Measurements from ENCODE around the gene RIPPLY3.
A peak's percentile ranks its signal among the peaks of the same experiment; 100 is the strongest.

RIPPLY3 gene

GRCh38 chr21:36966066-36966820 is 40.3 kb upstream of the RIPPLY3 start, which contains the start of gene HLCS:
Gene HLCS (minus strand): TSS chr21:36966669. CDS start chr21:36966638, 31 bp downstream.
- Histone ChIP-seq H2BK5ac (ENCODE audit: low read length) (no peak within 1 kb of the TSS), H3K36me3 (replicated peaks in 1 of 2; ENCODE audit: control insufficient read depth in 2 of 2, insufficient read depth in 2 of 2, low read length in 2 of 2) (peaks cover 0 to 9% of the 10 kb centered on the region in 2 donors), H3K4me2 (ENCODE audit: insufficient read depth, low read length, poor library complexity, severe bottlenecking) (peak within 1 kb of the TSS; percentile 66), H3K23ac (ENCODE audit: low read depth, low read length, poor library complexity) (peak within 1 kb of the TSS; percentile 97), H3K9me3 (replicated peaks in 1 of 2; ENCODE audit: control insufficient read depth in 2 of 2, insufficient read depth in 1 of 2, low read depth in 1 of 2, low read length in 2 of 2) (peaks cover 0 to 2% of the 10 kb centered on the region in 2 donors), H3K27ac (replicated peaks; ENCODE audit: low read length) (peak within 1 kb of the TSS; percentile 67), H2BK15ac (ENCODE audit: low read length) (no peak within 1 kb of the TSS), H3K18ac (ENCODE audit: low read length) (peak within 1 kb of the TSS; percentile 96), H3K9ac (ENCODE audit: low read depth, low read length, poor library complexity) (peak within 1 kb of the TSS; percentile 91), H3K4ac (ENCODE audit: low read length) (no peak within 1 kb of the TSS), H3K14ac (ENCODE audit: low read length) (no peak within 1 kb of the TSS), H2BK120ac (ENCODE audit: low read depth, low read length) (no peak within 1 kb of the TSS), H2AK5ac (ENCODE audit: low read depth, low read length) (peak within 1 kb of the TSS; percentile 75), H4K8ac (ENCODE audit: low read depth, low read length) (peak within 1 kb of the TSS; percentile 82), H2BK12ac (ENCODE audit: low read length) (peak within 1 kb of the TSS; percentile 41), H3K27me3 (ENCODE audit: control insufficient read depth in 3 of 3, insufficient read depth in 3 of 3, low read depth in 1 of 3, low read length in 3 of 3) (no peaks in the 10 kb centered on the region), H3K4me3 (ENCODE audit: low read length in 2 of 2) (peak within 1 kb of the TSS; percentile 58 to 97), H3K4me1 (ENCODE audit: control insufficient read depth in 2 of 2, insufficient read depth in 1 of 2, low read depth in 1 of 2, low read length in 2 of 2) (peaks cover 3 to 7% of the 10 kb centered on the region in 2 donors), H2AFZ (ENCODE audit: low read length) (peak within 1 kb of the TSS; percentile 92), H4K91ac (ENCODE audit: low read depth, low read length, poor library complexity) (no peak within 1 kb of the TSS), H3K79me1 (ENCODE audit: low read depth, low read length) (peaks cover 2% of the 10 kb centered on the region)
- peak; percentile 62 for DNase-seq (ENCODE audit: low spot score)
- WGBS, 2 donors (ENCODE audit: extremely low coverage in 2 of 2, insufficient read length in 2 of 2, insufficient replicate concordance in 1 of 2) = no CpG with 5 or more reads among the region's 101 CpGs

- H3K4me3 ChIP-seq (ENCODE audit: low read length in 2 of 2) = peak overlapping the region; percentile 58 to 80
- H3K4ac ChIP-seq (ENCODE audit: low read length) = no peak overlapping the region
- H2BK5ac ChIP-seq (ENCODE audit: low read length) = no peak overlapping the region
- WGBS, 2 donors (ENCODE audit: extremely low coverage in 2 of 2, insufficient read length in 2 of 2, insufficient replicate concordance in 1 of 2) = no CpG with 5 or more reads among the region's 34 CpGs
- peak overlapping the region; percentile 62 for H3K4me2 ChIP-seq (ENCODE audit: insufficient read depth, low read length, poor library complexity, severe bottlenecking)
- H3K18ac ChIP-seq (ENCODE audit: low read length) = peak overlapping the region; percentile 94
- peaks cover 3 to 7% of the 10 kb centered on the region in 2 donors for H3K4me1 ChIP-seq (ENCODE audit: control insufficient read depth in 2 of 2, insufficient read depth in 1 of 2, low read depth in 1 of 2, low read length in 2 of 2)
- H4K8ac ChIP-seq (ENCODE audit: low read depth, low read length) = no peak overlapping the region
- peaks cover 2% of the 10 kb centered on the region for H3K79me1 ChIP-seq (ENCODE audit: low read depth, low read length)
- H3K23ac ChIP-seq (ENCODE audit: low read depth, low read length, poor library complexity) = peak overlapping the region; percentile 55
- peak overlapping the region; percentile 43 for H3K27ac ChIP-seq (replicated peaks; ENCODE audit: low read length)
- peaks cover 0 to 2% of the 10 kb centered on the region in 2 donors for H3K9me3 ChIP-seq (replicated peaks in 1 of 2; ENCODE audit: control insufficient read depth in 2 of 2, insufficient read depth in 1 of 2, low read depth in 1 of 2, low read length in 2 of 2)
- no peak overlapping the region for H2BK15ac ChIP-seq (ENCODE audit: low read length)
- no peak for DNase-seq (ENCODE audit: low spot score)
- H3K27me3 ChIP-seq (ENCODE audit: control insufficient read depth in 3 of 3, insufficient read depth in 3 of 3, low read depth in 1 of 3, low read length in 3 of 3) = no peaks in the 10 kb centered on the region
- H2AK5ac ChIP-seq (ENCODE audit: low read depth, low read length) = no peak overlapping the region
- no peak overlapping the region for H2BK12ac ChIP-seq (ENCODE audit: low read length)
- H3K9ac ChIP-seq (ENCODE audit: low read depth, low read length, poor library complexity) = peak overlapping the region; percentile 77
- H2AFZ ChIP-seq (ENCODE audit: low read length) = peak overlapping the region; percentile 92
- peaks cover 0 to 10% of the 10 kb centered on the region in 2 donors for H3K36me3 ChIP-seq (replicated peaks in 1 of 2; ENCODE audit: control insufficient read depth in 2 of 2, insufficient read depth in 2 of 2, low read length in 2 of 2)
- H4K91ac ChIP-seq (ENCODE audit: low read depth, low read length, poor library complexity) = no peak overlapping the region
- no peak overlapping the region for H3K14ac ChIP-seq (ENCODE audit: low read length)
- H2BK120ac ChIP-seq (ENCODE audit: low read depth, low read length) = no peak overlapping the region
These were observed 39.4 kb upstream of the RIPPLY3 start for GRCh38 chr21:36966821-36967768.

- H2BK5ac ChIP-seq (ENCODE audit: low read length) = no peak overlapping the region
- H3K4me2 ChIP-seq (ENCODE audit: insufficient read depth, low read length, poor library complexity, severe bottlenecking) = no peak overlapping the region
- H2BK12ac ChIP-seq (ENCODE audit: low read length) = no peak overlapping the region
- peaks cover 0 to 10% of the 10 kb centered on the region in 2 donors for H3K36me3 ChIP-seq (replicated peaks in 1 of 2; ENCODE audit: control insufficient read depth in 2 of 2, insufficient read depth in 2 of 2, low read length in 2 of 2)
- H2BK15ac ChIP-seq (ENCODE audit: low read length) = no peak overlapping the region
- no peak overlapping the region for H3K14ac ChIP-seq (ENCODE audit: low read length)
- no peaks in the 10 kb centered on the region for H3K27me3 ChIP-seq (ENCODE audit: control insufficient read depth in 3 of 3, insufficient read depth in 3 of 3, low read depth in 1 of 3, low read length in 3 of 3)
- no peak overlapping the region for H4K91ac ChIP-seq (ENCODE audit: low read depth, low read length, poor library complexity)
- H3K9me3 ChIP-seq (replicated peaks in 1 of 2; ENCODE audit: control insufficient read depth in 2 of 2, insufficient read depth in 1 of 2, low read depth in 1 of 2, low read length in 2 of 2) = peaks cover 0 to 2% of the 10 kb centered on the region in 2 donors
- peaks cover 2% of the 10 kb centered on the region for H3K79me1 ChIP-seq (ENCODE audit: low read depth, low read length)
- no peak overlapping the region for H2BK120ac ChIP-seq (ENCODE audit: low read depth, low read length)
- no peak overlapping the region for H3K4ac ChIP-seq (ENCODE audit: low read length)
- H3K18ac ChIP-seq (ENCODE audit: low read length) = no peak overlapping the region
- H4K8ac ChIP-seq (ENCODE audit: low read depth, low read length) = no peak overlapping the region
- no peak overlapping the region for H3K27ac ChIP-seq (replicated peaks; ENCODE audit: low read length)
- H3K23ac ChIP-seq (ENCODE audit: low read depth, low read length, poor library complexity) = no peak overlapping the region
- no CpG with 5 or more reads among the region's 4 CpGs for WGBS, 2 donors (ENCODE audit: extremely low coverage in 2 of 2, insufficient read length in 2 of 2, insufficient replicate concordance in 1 of 2)
- no peak for DNase-seq (ENCODE audit: low spot score)
- H2AFZ ChIP-seq (ENCODE audit: low read length) = no peak overlapping the region
- H3K4me1 ChIP-seq (ENCODE audit: control insufficient read depth in 2 of 2, insufficient read depth in 1 of 2, low read depth in 1 of 2, low read length in 2 of 2) = peaks cover 3 to 7% of the 10 kb centered on the region in 2 donors
- no peak overlapping the region for H3K4me3 ChIP-seq (ENCODE audit: low read length in 2 of 2)
- H3K9ac ChIP-seq (ENCODE audit: low read depth, low read length, poor library complexity) = no peak overlapping the region
- no peak overlapping the region for H2AK5ac ChIP-seq (ENCODE audit: low read depth, low read length)
These were observed 38.1 kb upstream of the RIPPLY3 start for GRCh38 chr21:36968414-36968813.
